Measurements from ENCODE around the gene PICALM.
A peak's percentile ranks its signal among the peaks of the same experiment; 100 is the strongest.
"Not testable (repeated sequence)": the region's sequence is repeated elsewhere in the genome, so short reads cannot be mapped to it uniquely, and the experiment has no call there.

PICALM gene

DNA sequence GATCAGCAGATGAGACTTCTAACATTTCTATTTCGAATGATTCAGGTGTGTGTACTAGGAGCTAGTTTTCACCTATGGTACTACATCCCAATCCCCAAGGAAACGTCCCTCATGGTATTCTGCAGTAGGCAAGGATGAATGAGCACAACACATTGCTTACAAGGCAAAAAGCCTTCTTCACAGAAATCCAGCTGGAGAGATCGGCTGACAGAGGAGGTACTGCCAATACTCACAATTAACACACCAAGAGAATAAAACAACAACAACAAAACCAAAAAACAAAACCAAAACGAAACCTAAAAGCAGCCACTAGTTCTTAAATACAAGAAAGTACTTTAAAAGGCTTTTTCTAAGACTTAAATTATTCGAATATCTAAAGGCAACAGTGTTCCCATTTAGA, 101.4 kb downstream of the PICALM start:
- DNase-seq: no peak

GRCh38 chr11:85965202-85965601, 103.7 kb downstream of the PICALM start:
- DNase-seq: no peak

DNA sequence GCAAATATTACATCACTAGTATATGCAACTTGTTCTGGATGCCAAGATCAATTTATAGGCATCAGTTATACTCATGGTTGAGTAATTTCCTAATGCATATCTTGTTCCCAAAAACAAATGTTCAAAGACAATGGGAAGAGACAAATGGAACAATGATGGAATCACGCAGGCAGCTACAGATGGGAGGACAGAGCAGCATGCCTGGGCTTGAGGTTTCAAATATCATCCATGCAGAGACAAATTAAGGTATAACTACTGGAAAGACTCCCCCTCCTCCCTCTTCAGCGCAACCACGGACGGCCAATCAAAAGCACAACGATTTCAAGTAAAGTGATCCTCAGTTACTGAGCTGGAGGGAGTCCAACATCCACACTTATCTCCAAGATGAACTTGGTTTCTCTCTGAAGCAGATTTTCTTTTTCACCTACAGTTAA, 106.9 kb downstream of the PICALM start:
- DNase-seq: peak in 2 of 3 experiments; percentile 34 to 60

- DNase-seq: no peak
Observed at GRCh38 chr11:85961130-85961529, 107.8 kb downstream of the PICALM start.

- DNase-seq: no peak
Observed at GRCh38 chr11:85960678-85961077, 108.2 kb downstream of the PICALM start.

GRCh38 chr11:85955531-85955930, 113.4 kb downstream of the PICALM start:
- no peak for DNase-seq

DNA sequence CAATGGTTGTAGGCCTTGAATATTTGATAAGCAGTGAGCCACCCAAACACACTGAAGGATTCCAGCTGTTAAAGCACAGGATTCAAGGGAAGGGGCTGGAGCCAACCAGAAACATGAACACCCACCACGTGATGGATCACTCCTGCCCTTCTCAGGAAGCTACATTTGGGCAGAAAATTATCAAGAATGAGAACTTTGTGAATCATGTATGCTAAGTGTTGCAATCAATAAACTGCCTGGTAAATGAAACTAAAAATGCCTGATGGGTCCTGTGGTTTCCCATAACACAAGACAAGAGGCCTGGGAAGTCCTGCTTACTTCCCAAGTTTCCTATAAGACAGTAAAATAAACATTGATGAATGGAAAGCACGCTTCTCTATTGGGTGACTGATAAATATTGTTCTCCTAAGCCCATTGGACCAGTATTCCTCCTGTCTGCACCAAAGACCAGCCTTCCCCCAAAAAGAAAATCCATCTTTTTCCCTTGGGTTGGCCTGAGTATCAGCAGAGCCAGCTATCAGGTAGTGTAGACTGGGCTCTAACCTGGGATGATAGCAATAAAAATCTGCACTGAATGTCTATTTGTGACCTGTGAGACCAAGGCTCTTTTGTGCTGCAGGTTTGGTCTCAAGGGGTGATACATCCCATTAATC, 115.3 kb downstream of the PICALM start:
- no peak for DNase-seq

- DNase-seq: not testable (repeated sequence)
Observed at GRCh38 chr11:85952108-85952485, 116.8 kb downstream of the PICALM start.

GRCh38 chr11:85951428-85952107, 117.3 kb downstream of the PICALM start:
- DNase-seq: no peak

- DNase-seq: no peak
Observed at GRCh38 chr11:85951049-85951405, 117.9 kb downstream of the PICALM start.

DNA sequence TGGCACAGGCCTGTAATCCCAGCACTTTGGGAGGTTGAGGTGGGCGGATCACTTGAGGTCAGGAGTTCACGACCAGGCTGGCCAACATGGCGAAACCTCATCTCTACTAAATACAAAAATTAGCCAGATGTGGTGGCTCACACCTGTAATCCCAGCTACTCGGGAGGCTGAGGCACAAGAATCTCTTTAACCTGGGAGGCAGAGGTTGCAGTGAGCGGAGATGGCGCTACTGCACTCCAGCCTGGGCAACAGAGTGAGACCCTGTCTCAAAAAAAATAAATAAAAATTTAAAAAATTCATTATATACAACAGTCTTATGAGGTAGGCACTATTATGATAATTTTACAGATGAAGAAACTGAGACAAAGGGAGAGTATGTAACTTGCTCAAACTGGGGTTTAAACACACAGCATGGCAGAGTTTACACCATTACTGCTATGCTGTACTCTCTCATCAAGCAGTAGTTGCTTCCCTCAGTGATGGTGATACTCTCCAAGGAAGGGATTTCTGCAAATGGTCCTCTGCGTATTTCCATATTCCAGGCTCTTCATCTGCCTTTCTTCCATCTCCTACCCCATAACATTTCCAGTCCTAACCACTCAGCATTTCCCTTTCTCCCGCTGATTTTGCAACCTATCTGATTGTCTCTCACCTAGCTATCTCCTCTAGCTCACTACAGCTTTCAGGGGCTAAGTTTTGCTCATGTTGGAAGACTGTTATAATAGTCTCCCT, 118.4 kb downstream of the PICALM start:
- no peak for DNase-seq

DNA sequence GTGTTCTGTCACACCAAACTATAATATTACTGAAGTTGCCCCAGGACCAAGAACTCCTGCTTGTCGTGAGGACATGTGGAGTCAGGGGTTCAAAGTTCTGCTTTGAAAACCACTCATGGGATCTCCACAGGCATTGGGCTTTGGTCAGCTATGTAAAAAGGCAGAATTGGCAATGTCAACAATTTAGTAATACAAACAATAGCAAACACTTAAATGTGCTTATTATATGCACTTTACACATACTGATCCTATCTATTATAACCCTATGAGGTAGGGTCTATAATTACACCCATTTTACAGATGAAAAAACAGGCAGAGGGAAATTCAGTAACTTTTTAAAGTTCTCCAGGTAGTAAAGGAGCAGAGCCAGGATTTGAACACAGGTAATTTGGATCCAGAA, 119.1 kb downstream of the PICALM start:
- no peak for DNase-seq

GRCh38 chr11:85948884-85949283, 120.0 kb downstream of the PICALM start:
- DNase-seq: no peak

DNA sequence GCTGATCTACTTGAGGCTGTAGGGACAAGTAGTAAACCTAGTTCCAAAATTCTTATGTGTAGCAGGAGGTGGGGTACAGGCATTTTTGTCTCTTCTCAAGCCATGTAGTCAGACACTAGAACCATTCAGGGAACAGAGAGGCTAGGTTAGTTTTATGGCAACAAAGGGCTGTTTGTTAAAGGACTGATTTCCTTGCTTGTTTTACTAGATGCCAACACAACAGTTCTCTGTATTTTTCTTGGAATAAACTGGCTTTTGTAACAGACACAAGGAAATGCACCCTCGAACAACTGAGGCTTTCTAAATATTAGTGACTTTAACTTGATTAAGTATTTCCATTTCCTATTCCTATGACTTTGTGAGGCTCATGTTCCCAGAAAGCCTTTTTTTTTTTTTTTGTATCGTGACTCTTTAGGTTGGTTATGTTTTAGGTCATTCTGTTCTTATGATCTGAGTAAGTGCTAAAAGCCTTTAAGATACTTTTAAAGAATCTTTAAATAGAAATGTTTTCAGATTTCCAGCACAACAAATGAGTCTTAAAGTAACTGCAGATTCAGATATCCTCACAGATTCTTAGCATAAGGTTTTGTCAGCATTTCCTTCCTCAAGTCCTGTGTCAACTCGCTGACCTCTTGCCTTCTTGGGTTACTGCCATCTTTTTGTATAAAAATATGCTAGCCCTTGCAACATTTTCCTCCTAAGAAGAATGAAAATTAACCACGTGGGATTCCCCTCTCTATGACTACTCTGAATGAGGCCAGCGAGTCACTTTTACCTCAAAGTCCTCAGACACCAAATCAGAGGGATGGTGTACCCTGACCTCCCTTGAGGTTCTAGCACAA, 121.2 kb downstream of the PICALM start:
- DNase-seq: no peak

GRCh38 chr11:85946221-85946620, 122.7 kb downstream of the PICALM start:
- no peak for DNase-seq

DNA sequence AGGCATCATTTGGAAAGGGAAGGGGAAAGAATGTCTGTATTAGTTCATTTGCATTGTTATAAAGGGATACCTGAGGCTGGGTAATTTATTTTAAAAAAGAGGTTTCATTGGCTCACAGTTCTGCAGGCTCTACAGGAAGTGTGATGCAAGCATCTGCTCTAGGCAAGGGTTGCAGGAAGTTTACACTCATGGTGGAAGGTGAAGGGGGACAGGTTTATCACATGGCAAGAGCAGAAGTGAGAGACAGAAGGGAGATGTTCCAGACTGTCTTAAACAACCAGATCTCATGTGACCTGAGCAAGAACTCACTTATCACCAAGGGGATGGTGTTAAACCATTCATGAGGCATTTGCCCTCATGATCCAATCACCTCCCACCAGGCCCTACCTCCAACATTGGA, 123.1 kb downstream of the PICALM start:
- no peak for DNase-seq

DNA sequence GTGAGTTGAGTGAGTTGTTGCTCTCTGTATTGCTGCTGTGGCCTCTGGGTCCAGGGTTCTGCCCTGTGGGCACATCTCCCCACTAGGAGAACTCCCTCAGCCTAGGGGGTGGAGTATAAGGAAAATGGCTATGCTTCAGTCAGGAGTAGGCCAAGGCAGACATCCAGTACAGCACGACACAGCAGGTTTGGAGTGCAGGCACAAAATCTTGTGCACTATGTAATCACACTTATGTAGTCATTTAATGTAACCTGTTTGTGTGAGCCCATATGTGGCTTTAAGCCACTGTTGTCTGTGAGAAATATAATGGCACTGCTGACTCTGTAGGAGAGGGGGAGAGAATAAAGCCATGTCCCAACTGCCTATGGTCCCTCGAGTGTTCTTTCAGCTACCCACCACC, 123.6 kb downstream of the PICALM start:
- DNase-seq: no peak

DNA sequence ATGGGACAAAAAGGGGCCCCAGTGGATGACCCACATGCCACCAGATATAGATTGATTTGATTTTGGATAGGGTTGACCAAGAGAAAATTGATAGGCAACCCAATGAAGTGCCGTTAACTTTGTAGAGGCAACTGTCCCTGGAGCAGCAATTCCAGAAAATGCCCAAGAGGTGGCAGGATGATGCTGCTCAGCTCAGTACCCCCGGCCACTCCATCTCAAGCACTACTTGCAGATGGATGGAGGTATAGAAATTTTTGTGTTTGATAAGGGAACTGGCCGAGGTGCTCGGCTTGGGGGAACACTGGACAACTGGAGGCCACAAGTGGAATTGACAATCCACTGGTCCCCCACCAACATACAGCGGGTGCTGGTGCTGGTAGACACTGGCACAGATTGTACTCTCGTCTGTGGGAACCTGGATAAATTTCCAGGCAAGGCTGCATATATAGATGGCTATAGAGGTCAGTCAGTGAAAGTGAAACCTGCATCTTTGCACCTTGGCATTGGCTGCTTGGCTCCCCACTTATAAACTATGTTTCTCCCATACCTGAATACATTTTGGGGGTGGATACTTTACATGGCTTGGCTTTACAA, 127.4 kb downstream of the PICALM start:
- peak; percentile 9 to 42 (median 13) for DNase-seq

DNA sequence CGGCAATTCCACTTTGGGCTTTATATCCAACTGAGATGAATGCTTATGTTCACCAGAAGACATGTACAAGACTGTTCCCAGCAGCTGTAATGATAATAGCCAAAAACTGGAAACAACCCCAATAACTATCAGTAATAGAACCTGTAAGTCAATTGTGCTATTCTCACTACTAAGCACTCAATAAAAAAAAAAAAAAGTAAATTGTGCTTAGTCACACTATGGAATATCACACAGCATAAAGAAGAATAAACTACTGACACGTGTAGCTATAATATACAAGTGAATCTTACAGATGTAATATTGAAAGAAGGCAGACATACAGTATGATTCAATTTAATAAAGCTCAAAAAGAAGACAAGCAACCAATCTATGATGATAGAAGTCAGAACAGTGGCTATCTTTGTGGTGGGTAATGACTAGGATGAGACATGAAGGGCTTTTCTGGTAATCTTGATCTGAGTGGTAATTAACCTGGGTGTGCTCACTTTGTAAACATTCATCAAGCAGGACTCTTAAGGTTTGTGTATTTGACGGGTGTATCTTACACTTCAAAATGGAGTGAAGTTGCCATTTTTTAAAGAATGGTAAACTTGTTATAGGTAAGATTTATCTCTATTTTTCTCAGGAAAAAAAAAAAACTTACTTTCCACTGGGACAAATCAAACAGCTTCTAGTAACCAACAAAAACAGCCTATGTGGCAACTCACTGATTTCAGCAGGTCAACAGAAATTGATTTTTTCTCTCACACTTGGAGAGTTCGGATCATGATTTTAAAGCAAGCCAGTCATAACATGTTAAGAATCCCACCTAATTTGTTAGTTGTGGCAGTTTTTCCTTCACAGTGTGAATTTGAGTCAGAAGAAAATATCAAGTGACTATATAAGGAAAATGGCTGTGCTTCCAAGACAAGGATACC, 129.5 kb downstream of the PICALM start:
- DNase-seq: peak in 2 of 3 experiments; percentile 14 to 55

- no peak for DNase-seq
Observed at GRCh38 chr11:85937835-85938234, 131.0 kb downstream of the PICALM start.

DNA sequence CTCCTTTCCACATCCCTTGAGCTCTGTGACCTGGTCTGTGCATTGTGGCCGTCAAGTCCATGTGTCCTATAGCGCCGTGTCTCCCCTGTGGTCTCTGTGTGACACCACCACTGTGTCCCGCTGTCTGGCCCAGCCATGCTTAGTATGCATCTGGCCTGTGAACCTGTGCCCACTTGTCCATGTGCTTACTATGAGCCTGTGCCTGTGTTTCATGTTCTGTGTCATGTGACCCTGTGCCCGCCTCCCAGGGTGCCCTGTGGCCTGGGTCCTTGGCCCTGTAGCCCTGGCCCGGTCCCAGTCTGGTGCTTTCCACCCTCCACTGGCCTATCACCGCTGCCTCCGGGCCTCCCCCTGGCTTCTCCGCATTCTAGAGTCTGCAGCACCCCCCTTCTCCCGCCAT, 133.1 kb downstream of the PICALM start:
- DNase-seq: no peak

Measured in NCI-H1417 (cell line).